Dendritic cell treated with granulocyte-macrophage colony-stimulating factor and Interleukin-4, amounts not matched to agents 40 ng/mL and 50 ng/mL, for 4 days (primary cell): ENCODE results near the gene SPECC1.

Source experiments
- H3K27ac Mint-ChIP-seq: one replicate; pipeline ENCODE4 v1.8.0; 2022; ENCODE audit warnings: mild to moderate bottlenecking, mixed read lengths
- H3K27me3 Mint-ChIP-seq: one replicate; pipeline ENCODE4 v1.8.0; 2022; ENCODE audit warnings: mild to moderate bottlenecking, mixed read lengths
- H3K36me3 Mint-ChIP-seq: one replicate; pipeline ENCODE4 v1.8.0; 2022; ENCODE audit warnings: low read depth, mixed read lengths
- H3K4me1 Mint-ChIP-seq: one replicate; pipeline ENCODE4 v1.8.0; 2022; ENCODE audit warnings: low read depth, mixed read lengths
- H3K4me3 Mint-ChIP-seq: one replicate; pipeline ENCODE4 v1.8.0; 2022; ENCODE audit warnings: mild to moderate bottlenecking, moderate library complexity, mixed read lengths
- H3K9me3 Mint-ChIP-seq: one replicate; pipeline ENCODE4 v1.8.0; 2022; ENCODE audit warnings: mixed read lengths
- intact Hi-C: fragments of 100-400 bp; cut with micrococcal nuclease; formaldehyde crosslinking; loops from one replicate; pipeline ENCODE4 v1.15.0; 2022

The SPECC1 gene

DNA sequence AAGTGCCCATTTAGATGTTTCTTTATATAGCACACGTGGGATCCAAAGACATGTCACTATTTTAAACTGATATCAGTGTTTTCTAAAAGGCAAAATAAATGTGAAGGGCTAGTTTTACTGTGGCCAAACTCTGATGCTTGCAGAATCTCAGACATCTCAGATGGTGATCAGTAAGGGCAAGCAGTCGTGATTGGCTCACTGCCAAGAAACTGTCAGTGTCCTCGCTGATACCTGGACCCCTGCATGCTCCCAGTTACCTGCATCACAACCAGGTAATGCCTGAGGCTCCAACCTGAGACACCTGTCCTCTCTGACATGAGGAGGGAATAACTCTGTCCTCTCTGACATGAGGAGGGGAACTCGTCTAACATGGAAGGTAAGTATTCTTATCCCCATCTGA is 114.0 kb downstream of the SPECC1 start:
- Mint-ChIP-seq H3K36me3 (peaks cover 55% of the 10 kb centered on the region), H3K27ac (no peak overlapping the region), H3K4me3 (no peak overlapping the region), H3K9me3 (no peaks in the 10 kb centered on the region), H3K27me3 (no peaks in the 10 kb centered on the region), H3K4me1 (peaks cover 19% of the 10 kb centered on the region)
- intact Hi-C loops: loop anchor here (5.0 kb wide), 1 partner anchor 34 kb away; no protein-coding TSS in a partner anchor

GRCh38 chr17:20125724-20126123 is 116.6 kb downstream of the SPECC1 start:
- H3K4me3 Mint-ChIP-seq: no peak overlapping the region
- H3K36me3 Mint-ChIP-seq: peaks cover 69% of the 10 kb centered on the region
- peaks cover 19% of the 10 kb centered on the region for H3K4me1 Mint-ChIP-seq
- no peaks in the 10 kb centered on the region for H3K9me3 Mint-ChIP-seq
- intact Hi-C loops: no loop called here
- H3K27me3 Mint-ChIP-seq: no peaks in the 10 kb centered on the region
- H3K27ac Mint-ChIP-seq: no peak overlapping the region

DNA sequence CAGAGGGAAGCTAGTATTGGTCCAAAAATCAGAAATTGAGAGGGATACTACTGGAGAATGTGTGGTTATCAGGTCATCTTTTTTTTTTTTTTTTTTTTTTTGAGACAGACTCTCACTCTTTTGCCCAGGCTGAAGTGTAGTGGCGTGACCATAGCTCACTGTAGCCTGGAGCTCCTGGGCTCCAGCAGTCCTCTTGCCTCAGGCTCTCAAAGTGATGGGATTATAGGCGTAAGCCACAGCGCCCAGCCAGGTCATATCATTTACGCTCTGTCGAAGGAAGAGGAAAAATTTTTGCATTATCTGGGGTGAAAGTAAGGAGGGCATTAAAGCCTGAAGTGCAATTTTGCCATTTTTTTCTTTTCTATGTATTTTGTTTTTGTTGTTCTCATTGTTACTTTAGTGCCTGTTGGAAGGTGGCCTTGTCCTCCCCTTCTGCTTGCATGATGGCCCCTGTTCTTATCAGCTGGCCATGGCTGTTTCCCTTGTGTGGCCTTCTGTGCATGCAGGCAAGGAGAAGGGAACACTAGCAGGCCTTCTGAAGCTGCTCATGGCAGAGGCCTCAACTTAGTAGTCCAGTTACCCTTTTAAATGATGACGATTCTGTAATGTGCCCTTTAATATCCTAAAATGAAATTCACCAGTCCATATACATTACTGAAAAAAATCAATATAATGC is 118.3 kb downstream of the SPECC1 start:
- H3K4me3 Mint-ChIP-seq: no peak overlapping the region
- no peaks in the 10 kb centered on the region for H3K9me3 Mint-ChIP-seq
- intact Hi-C loops: no loop called here
- no peaks in the 10 kb centered on the region for H3K27me3 Mint-ChIP-seq
- H3K36me3 Mint-ChIP-seq: peaks cover 86% of the 10 kb centered on the region
- peaks cover 6% of the 10 kb centered on the region for H3K4me1 Mint-ChIP-seq
- no peak overlapping the region for H3K27ac Mint-ChIP-seq

DNA sequence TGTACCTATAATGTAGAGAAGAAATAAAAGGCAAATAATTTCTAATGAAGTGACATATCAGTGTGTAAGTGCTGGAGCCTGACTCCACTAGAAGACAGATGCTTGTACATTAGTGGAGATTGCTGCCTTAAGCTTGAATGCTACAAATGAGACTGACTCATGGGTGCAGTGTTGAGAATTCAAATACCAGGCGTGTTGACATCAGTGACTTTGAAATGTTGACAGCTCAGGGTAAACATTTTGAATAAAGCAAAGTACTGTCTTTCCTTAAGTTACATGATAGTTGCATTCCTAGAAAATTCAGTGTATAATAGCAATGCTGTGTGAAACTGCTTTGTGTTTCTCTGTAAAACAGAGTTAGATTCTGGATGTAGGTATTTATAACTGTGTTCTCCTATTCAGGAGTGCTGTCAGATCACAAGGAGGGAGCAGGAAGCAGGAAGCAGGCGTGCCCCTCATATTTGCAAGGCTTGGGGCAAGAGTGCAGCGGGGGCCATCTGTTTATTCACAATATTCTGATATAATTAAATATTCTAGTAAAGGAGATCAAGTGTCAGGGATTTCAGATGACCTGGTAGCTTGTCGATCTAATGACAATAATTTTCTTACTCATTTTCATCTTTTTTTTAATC is 119.0 kb downstream of the SPECC1 start:
- intact Hi-C loops: no loop called here
- H3K4me3 Mint-ChIP-seq: no peak overlapping the region
- H3K27me3 Mint-ChIP-seq: no peaks in the 10 kb centered on the region
- H3K36me3 Mint-ChIP-seq: peaks cover 93% of the 10 kb centered on the region
- H3K4me1 Mint-ChIP-seq: no peaks in the 10 kb centered on the region
- no peaks in the 10 kb centered on the region for H3K9me3 Mint-ChIP-seq
- H3K27ac Mint-ChIP-seq: no peak overlapping the region

DNA sequence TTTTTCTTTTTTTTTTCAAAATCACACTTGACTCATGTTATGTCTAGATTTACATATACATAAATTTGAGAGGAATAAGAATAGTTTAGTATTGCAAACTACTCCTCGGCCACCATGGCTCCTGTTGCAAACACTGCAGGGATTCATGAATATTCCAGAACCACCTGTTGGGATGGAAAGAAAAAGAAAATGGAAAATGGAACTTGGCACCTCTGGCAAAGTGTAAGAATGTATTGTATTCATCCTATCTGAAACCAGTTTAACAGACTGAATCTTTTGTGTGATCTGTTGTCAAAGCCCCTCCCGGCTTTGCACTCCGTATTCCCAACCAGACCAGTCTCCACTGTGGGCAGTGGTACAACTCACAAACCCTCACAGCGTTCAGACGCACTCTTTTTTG is 124.4 kb downstream of the SPECC1 start:
- no peaks in the 10 kb centered on the region for H3K9me3 Mint-ChIP-seq
- H3K27me3 Mint-ChIP-seq: no peaks in the 10 kb centered on the region
- H3K27ac Mint-ChIP-seq: no peak overlapping the region
- peaks cover 86% of the 10 kb centered on the region for H3K36me3 Mint-ChIP-seq
- intact Hi-C loops: no loop called here
- H3K4me3 Mint-ChIP-seq: no peak overlapping the region
- no peaks in the 10 kb centered on the region for H3K4me1 Mint-ChIP-seq

GRCh38 chr17:20141198-20141972 is 132.2 kb downstream of the SPECC1 start:
- H3K4me3 Mint-ChIP-seq: no peak overlapping the region
- no peak overlapping the region for H3K27ac Mint-ChIP-seq
- intact Hi-C loops: no loop called here
- peaks cover 71% of the 10 kb centered on the region for H3K36me3 Mint-ChIP-seq
- H3K4me1 Mint-ChIP-seq: peaks cover 11% of the 10 kb centered on the region
- H3K27me3 Mint-ChIP-seq: no peaks in the 10 kb centered on the region
- no peaks in the 10 kb centered on the region for H3K9me3 Mint-ChIP-seq

DNA sequence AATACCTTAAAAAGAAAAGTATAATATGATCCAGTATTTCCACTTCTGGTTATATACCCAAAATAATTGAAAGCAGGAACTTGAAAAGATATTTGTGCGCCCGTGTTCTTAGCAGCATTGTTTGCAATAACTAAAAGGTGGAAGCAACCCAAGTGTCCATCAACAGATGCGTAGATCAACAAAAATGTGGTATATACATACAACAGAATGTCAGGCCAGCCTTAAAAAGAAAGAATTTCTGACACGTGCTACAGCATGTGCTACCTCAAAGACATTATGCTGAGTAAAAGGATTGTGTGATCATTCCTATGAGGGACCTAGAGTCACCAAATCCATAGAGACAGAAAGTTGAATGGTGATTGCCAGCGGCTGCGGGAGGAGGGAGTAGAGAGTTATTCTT is 133.1 kb downstream of the SPECC1 start:
- Mint-ChIP-seq H3K27ac (no peak overlapping the region), H3K36me3 (peaks cover 65% of the 10 kb centered on the region), H3K4me3 (no peak overlapping the region), H3K9me3 (no peaks in the 10 kb centered on the region), H3K4me1 (peaks cover 11% of the 10 kb centered on the region), H3K27me3 (no peaks in the 10 kb centered on the region)
- intact Hi-C loops: no loop called here

DNA sequence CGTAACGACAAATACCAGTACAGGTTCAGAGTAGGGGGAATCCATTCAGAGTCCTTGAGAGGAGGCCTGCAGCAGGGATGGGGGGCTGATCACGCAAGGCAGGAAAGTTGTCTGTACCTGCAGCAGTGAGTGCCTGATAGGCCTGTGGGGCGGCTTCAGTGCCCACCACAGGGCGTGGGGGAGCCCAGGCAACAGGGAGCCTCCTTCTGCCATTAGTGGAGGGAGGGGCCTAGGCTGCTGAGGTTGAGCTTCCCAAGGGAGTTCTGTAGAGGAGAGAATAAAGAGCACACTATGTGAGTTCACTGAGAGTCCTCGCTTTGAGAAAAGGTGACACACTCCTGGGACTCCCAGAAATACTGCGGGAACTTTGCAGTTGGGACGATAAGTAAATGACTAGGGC is 134.6 kb downstream of the SPECC1 start:
- Mint-ChIP-seq H3K27ac (no peak overlapping the region), H3K4me1 (peaks cover 11% of the 10 kb centered on the region), H3K9me3 (no peaks in the 10 kb centered on the region), H3K27me3 (no peaks in the 10 kb centered on the region), H3K36me3 (peaks cover 53% of the 10 kb centered on the region), H3K4me3 (no peak overlapping the region)
- intact Hi-C loops: no loop called here

DNA sequence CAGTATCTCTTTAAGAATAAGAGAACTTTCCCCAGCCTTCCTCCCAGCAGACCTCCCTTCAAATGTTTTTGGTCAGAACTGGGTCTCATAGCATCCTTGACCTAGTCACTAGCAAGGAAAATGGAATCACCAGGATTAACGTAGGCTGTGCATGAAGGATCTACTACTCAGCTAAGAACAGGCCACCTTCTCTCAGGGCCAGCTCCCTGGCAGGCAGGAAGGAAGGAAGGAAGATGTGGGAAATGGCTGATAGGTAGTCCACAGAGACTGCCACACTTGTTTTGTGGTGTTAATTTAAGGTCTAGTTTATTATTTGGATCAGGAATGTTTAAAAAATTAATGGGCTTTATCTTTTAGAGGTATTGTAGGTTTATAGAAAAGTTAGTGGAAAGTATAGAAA is 136.4 kb downstream of the SPECC1 start:
- no peak overlapping the region for H3K27ac Mint-ChIP-seq
- no peaks in the 10 kb centered on the region for H3K9me3 Mint-ChIP-seq
- intact Hi-C loops: no loop called here
- H3K4me1 Mint-ChIP-seq: peaks cover 11% of the 10 kb centered on the region
- H3K36me3 Mint-ChIP-seq: peaks cover 66% of the 10 kb centered on the region
- no peaks in the 10 kb centered on the region for H3K27me3 Mint-ChIP-seq
- H3K4me3 Mint-ChIP-seq: no peak overlapping the region

DNA sequence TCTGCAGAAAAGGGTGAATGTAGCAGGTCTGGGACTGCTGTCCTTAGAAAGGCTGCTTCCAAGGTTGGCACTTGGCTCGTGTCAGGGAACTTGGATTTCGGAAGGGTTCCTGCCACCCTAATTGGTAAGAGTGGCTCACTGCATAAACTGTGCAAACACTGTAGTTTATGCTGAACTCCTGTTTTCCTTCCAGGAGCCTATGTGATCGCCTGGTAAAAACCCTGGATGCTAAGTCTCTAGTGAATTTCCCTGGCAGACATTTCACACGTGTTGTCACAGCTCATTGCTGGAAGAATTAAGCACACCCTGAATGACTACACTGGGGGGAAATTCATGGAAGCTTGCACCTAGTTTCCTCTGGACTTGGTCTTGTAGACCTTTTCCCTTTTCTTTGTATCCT is 140.1 kb downstream of the SPECC1 start:
- no peaks in the 10 kb centered on the region for H3K9me3 Mint-ChIP-seq
- intact Hi-C loops: no loop called here
- peaks cover 33% of the 10 kb centered on the region for H3K36me3 Mint-ChIP-seq
- H3K4me1 Mint-ChIP-seq: no peaks in the 10 kb centered on the region
- H3K27me3 Mint-ChIP-seq: no peaks in the 10 kb centered on the region
- no peak overlapping the region for H3K4me3 Mint-ChIP-seq
- H3K27ac Mint-ChIP-seq: no peak overlapping the region

DNA sequence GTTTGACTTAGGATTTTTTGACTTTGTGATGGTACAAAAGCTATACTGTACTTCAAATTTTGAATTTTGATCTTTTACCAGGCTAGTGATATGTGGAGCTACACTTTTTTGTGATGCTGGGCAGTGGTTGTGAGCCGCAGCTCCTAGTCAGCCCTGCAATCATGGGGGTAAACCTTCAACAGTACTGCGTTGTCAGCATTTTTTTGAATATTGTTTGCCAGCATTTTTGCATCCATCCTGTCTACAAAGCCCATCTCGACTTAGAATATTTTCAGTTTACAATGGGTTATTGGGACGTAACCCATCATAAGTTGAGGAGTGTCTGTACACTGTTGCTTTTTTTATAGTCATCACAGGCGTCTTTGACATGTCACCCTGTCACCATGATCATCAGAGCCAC is 142.0 kb downstream of the SPECC1 start:
- Mint-ChIP-seq H3K4me1 (no peaks in the 10 kb centered on the region), H3K27ac (no peak overlapping the region), H3K27me3 (no peaks in the 10 kb centered on the region), H3K36me3 (peaks cover 16% of the 10 kb centered on the region), H3K9me3 (no peaks in the 10 kb centered on the region), H3K4me3 (no peak overlapping the region)
- intact Hi-C loops: no loop called here

- no peak overlapping the region for H3K27ac Mint-ChIP-seq
- H3K36me3 Mint-ChIP-seq: peaks cover 19% of the 10 kb centered on the region
- peaks cover 12% of the 10 kb centered on the region for H3K4me1 Mint-ChIP-seq
- peaks cover 2% of the 10 kb centered on the region for H3K27me3 Mint-ChIP-seq
- intact Hi-C loops: no loop called here
- no peaks in the 10 kb centered on the region for H3K9me3 Mint-ChIP-seq
- H3K4me3 Mint-ChIP-seq: no peak overlapping the region
Measured at GRCh38 chr17:20153231-20153630, 144.1 kb downstream of the SPECC1 start.

GRCh38 chr17:20154286-20155000 is 145.3 kb downstream of the SPECC1 start:
- intact Hi-C loops: no loop called here
- no peaks in the 10 kb centered on the region for H3K9me3 Mint-ChIP-seq
- H3K27me3 Mint-ChIP-seq: peaks cover 2% of the 10 kb centered on the region
- H3K4me3 Mint-ChIP-seq: no peak overlapping the region
- peaks cover 24% of the 10 kb centered on the region for H3K36me3 Mint-ChIP-seq
- H3K27ac Mint-ChIP-seq: no peak overlapping the region
- peaks cover 12% of the 10 kb centered on the region for H3K4me1 Mint-ChIP-seq
